ENCODE data around the gene MAGI3. TPM values are rescaled to one million over a fixed set of nuclear protein-coding genes. Genes with fewer than 3 reads are reported as not detected.

Gene MAGI3
- polyA plus RNA-seq, 2 of the 4 experiments (the other 2 are of a cell fraction), result 3.8 to 7.9 TPM

DNA sequence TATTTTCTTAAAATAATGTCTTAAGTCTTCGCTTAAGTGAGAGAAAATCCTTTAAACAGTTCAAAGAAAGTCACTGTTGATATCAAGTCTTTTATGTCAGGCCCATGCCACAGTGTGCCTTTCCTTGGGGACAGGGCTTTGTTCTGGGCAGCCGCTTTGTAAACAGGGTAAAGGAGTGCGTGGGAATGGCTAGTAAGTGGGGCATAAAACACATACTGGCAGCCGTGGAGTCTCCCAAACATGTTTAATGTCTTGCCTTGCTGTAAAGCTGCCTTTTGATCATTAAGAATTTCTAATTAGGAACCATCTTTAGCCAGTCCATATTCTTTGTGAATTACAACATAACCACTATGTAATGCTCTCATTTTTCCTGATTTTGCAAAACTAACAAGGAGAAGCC, 269.2 kb downstream of the MAGI3 start:
- CTCF ChIA-PET, result interaction anchor here (2.0 kb wide), 1 partner anchor 11 kb away, joined by 4 read pairs; no protein-coding TSS in a partner anchor
- H3K9me3 ChIP-seq, result no peaks in the 10 kb centered on the region
- no peak for ATAC-seq
- no peak overlapping the region for H3K4me3 ChIP-seq
- no peak for FAIRE-seq
- H3K4me1 ChIP-seq, result no peaks in the 10 kb centered on the region
- H3K27ac ChIP-seq, result no peak overlapping the region
- TF ChIP-seq ZFP36 (IDR thresholded peaks at IDR 0.05; ENCODE audit: borderline replicate concordance, partially characterized antibody) (no peak), HDAC2 (IDR thresholded peaks at IDR 0.05) (no peak), CBX8 (IDR thresholded peaks at IDR 0.05) (no peak), KDM5A (IDR thresholded peaks at IDR 0.05) (no peak), MAFK (IDR thresholded peaks at IDR 0.05; ENCODE audit: partially characterized antibody) (no peak), ZNF302 (CRISPR knock-in tag; IDR thresholded peaks at IDR 0.05) (no peak), NFE2L2 (conservative IDR thresholded peaks at IDR 0.05; ENCODE audit: low read length) (no peak), EHMT2 (IDR thresholded peaks at IDR 0.05; ENCODE audit: low read depth) (no peak), MAZ (IDR thresholded peaks at IDR 0.05; ENCODE audit: borderline replicate concordance, low read depth, low read length) (no peak), MYC (IDR thresholded peaks at IDR 0.05; ENCODE audit: borderline replicate concordance, low read length) (no peak)
- TF ChIP-seq, protein P1, sequence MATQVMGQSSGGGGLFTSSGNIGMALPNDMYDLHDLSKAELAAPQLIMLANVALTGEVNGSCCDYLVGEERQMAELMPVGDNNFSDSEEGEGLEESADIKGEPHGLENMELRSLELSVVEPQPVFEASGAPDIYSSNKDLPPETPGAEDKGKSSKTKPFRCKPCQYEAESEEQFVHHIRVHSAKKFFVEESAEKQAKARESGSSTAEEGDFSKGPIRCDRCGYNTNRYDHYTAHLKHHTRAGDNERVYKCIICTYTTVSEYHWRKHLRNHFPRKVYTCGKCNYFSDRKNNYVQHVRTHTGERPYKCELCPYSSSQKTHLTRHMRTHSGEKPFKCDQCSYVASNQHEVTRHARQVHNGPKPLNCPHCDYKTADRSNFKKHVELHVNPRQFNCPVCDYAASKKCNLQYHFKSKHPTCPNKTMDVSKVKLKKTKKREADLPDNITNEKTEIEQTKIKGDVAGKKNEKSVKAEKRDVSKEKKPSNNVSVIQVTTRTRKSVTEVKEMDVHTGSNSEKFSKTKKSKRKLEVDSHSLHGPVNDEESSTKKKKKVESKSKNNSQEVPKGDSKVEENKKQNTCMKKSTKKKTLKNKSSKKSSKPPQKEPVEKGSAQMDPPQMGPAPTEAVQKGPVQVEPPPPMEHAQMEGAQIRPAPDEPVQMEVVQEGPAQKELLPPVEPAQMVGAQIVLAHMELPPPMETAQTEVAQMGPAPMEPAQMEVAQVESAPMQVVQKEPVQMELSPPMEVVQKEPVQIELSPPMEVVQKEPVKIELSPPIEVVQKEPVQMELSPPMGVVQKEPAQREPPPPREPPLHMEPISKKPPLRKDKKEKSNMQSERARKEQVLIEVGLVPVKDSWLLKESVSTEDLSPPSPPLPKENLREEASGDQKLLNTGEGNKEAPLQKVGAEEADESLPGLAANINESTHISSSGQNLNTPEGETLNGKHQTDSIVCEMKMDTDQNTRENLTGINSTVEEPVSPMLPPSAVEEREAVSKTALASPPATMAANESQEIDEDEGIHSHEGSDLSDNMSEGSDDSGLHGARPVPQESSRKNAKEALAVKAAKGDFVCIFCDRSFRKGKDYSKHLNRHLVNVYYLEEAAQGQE (IDR thresholded peaks at IDR 0.05), result no peak
- TF ChIP-seq, protein P2, sequence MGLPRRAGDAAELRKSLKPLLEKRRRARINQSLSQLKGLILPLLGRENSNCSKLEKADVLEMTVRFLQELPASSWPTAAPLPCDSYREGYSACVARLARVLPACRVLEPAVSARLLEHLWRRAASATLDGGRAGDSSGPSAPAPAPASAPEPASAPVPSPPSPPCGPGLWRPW (IDR thresholded peaks at IDR 0.05), result no peak
- TF ChIP-seq, protein P3, sequence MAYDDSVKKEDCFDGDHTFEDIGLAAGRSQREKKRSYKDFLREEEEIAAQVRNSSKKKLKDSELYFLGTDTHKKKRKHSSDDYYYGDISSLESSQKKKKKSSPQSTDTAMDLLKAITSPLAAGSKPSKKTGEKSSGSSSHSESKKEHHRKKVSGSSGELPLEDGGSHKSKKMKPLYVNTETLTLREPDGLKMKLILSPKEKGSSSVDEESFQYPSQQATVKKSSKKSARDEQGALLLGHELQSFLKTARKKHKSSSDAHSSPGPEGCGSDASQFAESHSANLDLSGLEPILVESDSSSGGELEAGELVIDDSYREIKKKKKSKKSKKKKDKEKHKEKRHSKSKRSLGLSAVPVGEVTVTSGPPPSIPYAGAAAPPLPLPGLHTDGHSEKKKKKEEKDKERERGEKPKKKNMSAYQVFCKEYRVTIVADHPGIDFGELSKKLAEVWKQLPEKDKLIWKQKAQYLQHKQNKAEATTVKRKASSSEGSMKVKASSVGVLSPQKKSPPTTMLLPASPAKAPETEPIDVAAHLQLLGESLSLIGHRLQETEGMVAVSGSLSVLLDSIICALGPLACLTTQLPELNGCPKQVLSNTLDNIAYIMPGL (CRISPR knock-in tag; IDR thresholded peaks at IDR 0.05; ENCODE audit: borderline replicate concordance), result no peak
- TF ChIP-seq, protein P4, sequence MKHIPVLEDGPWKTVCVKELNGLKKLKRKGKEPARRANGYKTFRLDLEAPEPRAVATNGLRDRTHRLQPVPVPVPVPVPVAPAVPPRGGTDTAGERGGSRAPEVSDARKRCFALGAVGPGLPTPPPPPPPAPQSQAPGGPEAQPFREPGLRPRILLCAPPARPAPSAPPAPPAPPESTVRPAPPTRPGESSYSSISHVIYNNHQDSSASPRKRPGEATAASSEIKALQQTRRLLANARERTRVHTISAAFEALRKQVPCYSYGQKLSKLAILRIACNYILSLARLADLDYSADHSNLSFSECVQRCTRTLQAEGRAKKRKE (CRISPR knock-in tag; IDR thresholded peaks at IDR 0.05; ENCODE audit: low read depth), result no peak
- no peak for DNase-seq (ENCODE audit: low read depth in 1 of 2, low spot score in 1 of 2)
- 96% methylated on average over 4 of the region's 4 CpGs for WGBS (ENCODE audit: missing lambda C conversion rate)
- POLR2A ChIA-PET, result no interaction called here
- H3K4me2 ChIP-seq, result no peak overlapping the region

DNA sequence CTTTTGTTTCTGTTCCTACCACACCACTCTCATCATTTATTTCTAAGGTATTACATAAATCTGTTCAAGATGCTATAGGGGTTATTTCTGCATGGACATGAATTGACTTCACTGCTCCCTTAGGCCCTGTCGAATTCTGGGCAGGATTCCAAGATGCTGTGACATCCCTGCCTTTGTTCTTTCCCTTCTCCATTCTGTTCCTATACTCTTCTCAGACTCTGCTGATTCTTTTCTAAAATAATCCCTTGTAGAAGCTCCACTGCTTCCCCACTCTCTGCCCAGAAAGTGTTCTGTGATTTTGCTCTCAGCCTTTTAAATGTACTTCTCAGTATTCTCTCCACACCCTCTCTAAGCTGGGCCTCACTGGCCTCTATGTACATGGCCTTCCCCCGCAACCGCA, 269.8 kb downstream of the MAGI3 start:
- ATAC-seq (no peak), DNase-seq (ENCODE audit: low read depth in 1 of 2, low spot score in 1 of 2) (no peak), FAIRE-seq (no peak)
- H3K4me2 ChIP-seq, result no peak overlapping the region
- H3K27ac ChIP-seq, result no peak overlapping the region
- CTCF ChIA-PET, result interaction anchor here (1.3 to 2.0 kb wide), 2 partner anchors 11 to 207 kb away, joined by 3 to 4 read pairs; no protein-coding TSS in a partner anchor
- no peak overlapping the region for H3K4me3 ChIP-seq
- POLR2A ChIA-PET, result no interaction called here
- WGBS (ENCODE audit: missing lambda C conversion rate), result 56% methylated on average over 2 of the region's 3 CpGs
- H3K4me1 ChIP-seq, result no peaks in the 10 kb centered on the region
- TF ChIP-seq EHF (CRISPR knock-in tag; IDR thresholded peaks at IDR 0.05), result no peak
- no peak for TF ChIP-seq ZNF302 (CRISPR knock-in tag; IDR thresholded peaks at IDR 0.05)
- no peaks in the 10 kb centered on the region for H3K9me3 ChIP-seq

DNA sequence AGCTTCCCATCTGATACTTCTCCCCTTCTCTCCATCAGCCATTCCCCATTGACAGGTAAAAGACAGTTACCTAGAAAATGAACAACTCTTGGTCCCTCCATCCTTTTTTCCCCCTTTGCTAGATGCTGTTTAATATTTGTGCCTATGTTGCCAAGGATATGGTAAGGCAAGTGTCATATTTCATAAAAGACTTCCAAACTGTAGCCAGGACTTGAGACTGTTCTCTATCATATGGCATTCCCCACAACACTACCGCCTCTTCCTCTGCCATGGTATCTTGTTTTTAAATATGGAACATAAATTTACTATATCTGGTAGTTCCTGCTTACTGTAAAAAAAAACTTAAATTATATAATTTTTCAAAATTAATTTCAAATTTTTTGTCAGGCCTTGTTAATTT, 271.8 kb downstream of the MAGI3 start:
- no peak for DNase-seq (ENCODE audit: low read depth in 1 of 2, low spot score in 1 of 2)
- no peaks in the 10 kb centered on the region for H3K9me3 ChIP-seq
- no peak for FAIRE-seq
- no peak overlapping the region for H3K4me3 ChIP-seq
- H3K4me1 ChIP-seq, result no peaks in the 10 kb centered on the region
- H3K27ac ChIP-seq, result no peak overlapping the region
- CTCF ChIA-PET, result no interaction called here
- H3K4me2 ChIP-seq, result no peak overlapping the region
- WGBS (ENCODE audit: missing lambda C conversion rate), result 90% methylated on average over 1 of the region's 1 CpG
- POLR2A ChIA-PET, result no interaction called here
- ATAC-seq, result no peak
- TF ChIP-seq, protein P1 (IDR thresholded peaks at IDR 0.05), result no peak
- TF ChIP-seq FOSL2 (IDR thresholded peaks at IDR 0.05) (no peak), FOSL2 (CRISPR knock-in tag; IDR thresholded peaks at IDR 0.05) (no peak), GATA3 (IDR thresholded peaks at IDR 0.05; ENCODE audit: borderline replicate concordance) (no peak), RARB (CRISPR knock-in tag; IDR thresholded peaks at IDR 0.05) (no peak), NFE2L2 (conservative IDR thresholded peaks at IDR 0.05; ENCODE audit: low read length) (no peak), HOXB13 (CRISPR knock-in tag; IDR thresholded peaks at IDR 0.05; ENCODE audit: low read depth) (no peak), MAFK (IDR thresholded peaks at IDR 0.05; ENCODE audit: partially characterized antibody) (no peak), CBX2 (IDR thresholded peaks at IDR 0.05; ENCODE audit: borderline replicate concordance, low read depth) (no peak), MYC (IDR thresholded peaks at IDR 0.05; ENCODE audit: borderline replicate concordance, low read length) (no peak)
- TF ChIP-seq, protein P5, sequence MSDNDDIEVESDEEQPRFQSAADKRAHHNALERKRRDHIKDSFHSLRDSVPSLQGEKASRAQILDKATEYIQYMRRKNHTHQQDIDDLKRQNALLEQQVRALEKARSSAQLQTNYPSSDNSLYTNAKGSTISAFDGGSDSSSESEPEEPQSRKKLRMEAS (IDR thresholded peaks at IDR 0.05), result no peak
- TF ChIP-seq, protein P6, sequence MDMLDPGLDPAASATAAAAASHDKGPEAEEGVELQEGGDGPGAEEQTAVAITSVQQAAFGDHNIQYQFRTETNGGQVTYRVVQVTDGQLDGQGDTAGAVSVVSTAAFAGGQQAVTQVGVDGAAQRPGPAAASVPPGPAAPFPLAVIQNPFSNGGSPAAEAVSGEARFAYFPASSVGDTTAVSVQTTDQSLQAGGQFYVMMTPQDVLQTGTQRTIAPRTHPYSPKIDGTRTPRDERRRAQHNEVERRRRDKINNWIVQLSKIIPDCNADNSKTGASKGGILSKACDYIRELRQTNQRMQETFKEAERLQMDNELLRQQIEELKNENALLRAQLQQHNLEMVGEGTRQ (IDR thresholded peaks at IDR 0.05), result no peak

All from A549 (cell line).